Activated CD4-positive, alpha-beta T cell treated with anti-CD3 and anti-CD28 coated beads, Interleukin-2, amount 10 ng/mL, durations not matched to agents 24 days and 14 days (primary cell): Measurements from ENCODE around the gene UNC13D. TPM values are rescaled to one million over a fixed set of nuclear protein-coding genes. Genes with fewer than 3 reads are reported as not detected.
A peak's percentile ranks its signal among the peaks of the same experiment; 100 is the strongest.

Experiments used
- DNase-seq: peaks from one replicate; pipeline ENCODE4 v3.0.0; 2022
- H3K27ac Mint-ChIP-seq: one replicate; pipeline ENCODE4 v1.8.0; 2022; ENCODE audit warnings: mild to moderate bottlenecking, mixed read lengths
- H3K27me3 Mint-ChIP-seq: one replicate; pipeline ENCODE4 v1.8.0; 2022; ENCODE audit warnings: mixed read lengths
- H3K36me3 Mint-ChIP-seq: one replicate; pipeline ENCODE4 v1.8.0; 2022; ENCODE audit warnings: low read depth, mild to moderate bottlenecking, mixed read lengths
- H3K4me1 Mint-ChIP-seq: one replicate; pipeline ENCODE4 v1.8.0; 2021; ENCODE audit warnings: mixed read lengths
- H3K4me3 Mint-ChIP-seq: one replicate; pipeline ENCODE4 v1.8.0; 2022; ENCODE audit warnings: mild to moderate bottlenecking, moderate library complexity, mixed read lengths
- H3K9me3 Mint-ChIP-seq: one replicate; pipeline ENCODE4 v1.8.0; 2021; ENCODE audit warnings: mixed read lengths
- intact Hi-C: fragments of 100-400 bp; cut with micrococcal nuclease; formaldehyde crosslinking; loops from one replicate; pipeline ENCODE4 v1.15.1; 2023
- total RNA-seq: library from RNA; stranded (reverse); gene quantifications from 2 replicates; pipeline ENCODE4 v1.2.3, GENCODE V29; 2022

The UNC13D gene
- total RNA-seq, 1 donor from 2014 or later = 161 TPM

DNA sequence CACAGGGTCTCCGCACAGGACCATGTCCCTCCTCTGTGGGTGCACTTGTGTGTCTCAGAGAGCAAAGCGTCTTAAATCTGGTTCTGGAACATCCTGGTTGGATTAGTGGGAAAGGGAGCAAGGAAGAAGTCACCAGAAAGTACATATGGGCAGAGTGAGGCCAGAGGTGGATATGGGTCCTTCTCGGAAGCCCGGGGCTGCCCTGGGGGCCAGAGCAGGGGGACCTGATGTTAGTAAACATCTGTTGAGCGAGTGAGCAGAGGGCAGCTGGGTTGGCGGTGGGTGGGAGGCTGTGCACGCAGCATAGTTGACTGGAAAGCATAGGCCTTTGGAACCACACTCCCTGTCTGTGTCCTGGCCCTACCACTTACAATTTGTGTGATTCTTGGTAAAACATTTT lies 22.7 kb downstream of the UNC13D start:
- no peak overlapping the region for H3K4me3 Mint-ChIP-seq
- intact Hi-C loops = no loop called here
- H3K27ac Mint-ChIP-seq = peak overlapping the region; percentile 76
- H3K36me3 Mint-ChIP-seq = peaks cover 25% of the 10 kb centered on the region
- H3K4me1 Mint-ChIP-seq = peaks cover 8% of the 10 kb centered on the region
- no peaks in the 10 kb centered on the region for H3K9me3 Mint-ChIP-seq
- no peaks in the 10 kb centered on the region for H3K27me3 Mint-ChIP-seq
- DNase-seq = peak; percentile 55

DNA sequence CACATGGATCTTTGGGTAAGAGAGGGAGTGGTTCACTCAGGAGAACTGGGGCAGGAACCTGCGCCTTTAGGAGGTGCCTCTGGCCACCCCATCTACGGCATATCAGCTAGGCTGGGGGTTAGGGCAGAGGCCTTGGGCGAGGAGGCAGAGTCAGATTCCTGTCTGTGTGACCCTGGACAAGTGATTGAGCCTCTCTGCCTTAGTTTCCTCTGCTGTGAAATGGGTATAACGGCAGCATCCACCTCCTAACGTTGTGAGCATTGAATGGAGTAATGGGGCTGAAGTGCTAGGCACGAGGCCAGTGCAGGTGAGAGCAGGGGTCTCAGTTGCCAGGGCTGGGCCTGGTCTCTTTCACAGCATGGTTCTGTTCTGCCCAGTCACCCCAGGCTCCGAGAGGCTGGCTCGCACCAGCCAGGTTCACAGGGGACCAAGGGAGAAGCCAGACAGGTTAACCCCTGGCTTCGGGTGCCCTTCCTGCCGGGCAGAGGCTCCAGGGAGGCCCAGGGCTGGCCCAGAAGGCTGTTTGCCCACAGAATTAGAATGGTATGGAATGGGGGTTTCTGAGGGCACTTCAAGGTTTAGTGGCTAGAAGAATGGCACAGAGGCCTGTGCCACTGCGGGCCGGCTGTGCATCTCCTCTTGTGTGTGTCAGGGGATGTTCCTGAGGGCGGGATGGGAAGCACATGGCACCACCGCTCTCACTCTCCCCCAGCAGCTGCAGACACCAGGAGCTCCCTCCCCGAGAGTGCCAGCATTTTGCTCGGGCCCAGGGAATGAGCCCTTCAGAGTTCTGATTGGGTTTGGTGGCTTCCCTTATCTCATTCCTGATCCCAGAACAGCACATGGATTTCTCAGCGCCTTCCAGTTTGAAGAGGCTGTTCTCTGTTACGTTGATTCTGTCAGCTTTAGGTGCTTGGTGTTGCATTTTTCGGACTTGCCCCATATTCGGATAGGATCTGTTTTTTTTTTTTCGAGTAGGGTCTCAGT lies 23.8 kb downstream of the UNC13D start:
- Mint-ChIP-seq H3K27ac (no peak overlapping the region), H3K4me1 (peaks cover 8% of the 10 kb centered on the region), H3K27me3 (no peaks in the 10 kb centered on the region), H3K36me3 (peaks cover 25% of the 10 kb centered on the region), H3K9me3 (no peaks in the 10 kb centered on the region), H3K4me3 (no peak overlapping the region)
- DNase-seq = no peak
- intact Hi-C loops = no loop called here

DNA sequence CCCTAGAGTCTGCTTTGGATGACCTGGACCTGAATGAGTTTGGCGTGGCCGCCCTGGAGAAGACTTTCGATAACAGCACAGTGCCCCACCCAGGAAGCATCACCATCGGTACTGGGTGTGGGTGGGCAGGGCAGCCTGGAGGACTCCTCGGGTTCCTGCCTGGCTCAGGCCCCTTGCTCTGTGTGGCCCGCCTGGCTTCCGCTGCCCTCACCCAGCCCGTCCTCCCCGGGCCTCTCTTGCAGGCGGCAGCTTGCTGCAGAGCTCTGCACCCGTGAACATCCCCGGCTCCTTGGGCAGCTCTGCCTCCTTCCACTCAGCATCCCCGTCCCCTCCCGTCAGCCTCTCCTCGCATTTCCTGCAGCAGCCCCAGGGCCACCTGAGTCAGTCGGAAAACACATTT lies 24.5 kb downstream of the UNC13D start:
- intact Hi-C loops = no loop called here
- Mint-ChIP-seq H3K27ac (no peak overlapping the region), H3K4me3 (no peak overlapping the region), H3K27me3 (no peaks in the 10 kb centered on the region), H3K9me3 (no peaks in the 10 kb centered on the region), H3K36me3 (peaks cover 24% of the 10 kb centered on the region), H3K4me1 (peaks cover 8% of the 10 kb centered on the region)
- DNase-seq = no peak

DNA sequence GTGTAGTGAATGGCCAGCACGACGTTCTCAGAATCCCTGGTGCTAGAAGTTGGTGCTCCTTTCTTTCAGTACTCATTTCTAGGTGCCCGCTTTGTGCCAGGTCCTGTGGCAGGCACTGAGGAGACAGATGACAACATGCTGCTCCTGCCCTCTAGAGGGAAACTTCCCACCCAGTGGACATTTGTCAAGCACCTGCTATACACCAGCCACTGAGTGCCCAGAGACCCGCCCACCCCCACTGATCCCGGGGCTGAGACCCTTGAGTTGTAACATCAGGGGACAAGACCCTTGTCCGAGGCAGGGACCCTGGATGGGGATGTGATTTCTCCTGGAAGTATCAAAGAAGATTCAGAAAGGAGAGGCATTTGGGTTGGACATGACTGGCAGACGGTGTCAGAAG lies 25.1 kb downstream of the UNC13D start:
- H3K9me3 Mint-ChIP-seq = no peaks in the 10 kb centered on the region
- peaks cover 27% of the 10 kb centered on the region for H3K36me3 Mint-ChIP-seq
- intact Hi-C loops = no loop called here
- peak; percentile 55 for DNase-seq
- no peaks in the 10 kb centered on the region for H3K27me3 Mint-ChIP-seq
- peaks cover 8% of the 10 kb centered on the region for H3K4me1 Mint-ChIP-seq
- H3K4me3 Mint-ChIP-seq = no peak overlapping the region
- no peak overlapping the region for H3K27ac Mint-ChIP-seq

DNA sequence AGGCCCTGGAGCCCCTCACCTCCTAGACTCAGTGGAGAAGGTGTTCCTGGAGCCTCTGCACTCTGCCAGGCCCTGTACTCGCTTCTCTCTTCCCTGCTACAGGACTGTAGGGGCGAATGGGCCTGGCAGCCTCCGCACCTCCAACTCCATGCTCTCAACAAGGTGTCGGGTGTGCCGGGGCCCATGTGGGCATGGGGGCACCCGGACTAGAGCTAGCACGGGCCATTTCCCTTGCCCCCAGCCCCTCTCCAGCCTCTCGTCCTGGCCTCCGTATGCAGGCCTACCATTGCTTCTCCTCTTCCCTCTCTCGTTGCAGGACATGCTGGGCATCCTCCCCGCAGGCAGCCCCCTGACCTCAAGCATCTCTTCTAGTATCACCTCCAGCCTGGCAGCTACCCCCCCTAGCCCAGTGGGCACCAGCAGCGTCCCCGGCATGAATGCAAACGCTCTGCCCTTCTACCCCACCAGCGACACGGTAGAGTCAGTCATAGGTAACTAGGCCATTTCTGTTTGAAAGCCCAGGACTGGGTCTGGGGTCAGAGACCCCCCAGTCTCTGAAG lies 25.8 kb downstream of the UNC13D start:
- no peaks in the 10 kb centered on the region for H3K9me3 Mint-ChIP-seq
- peaks cover 8% of the 10 kb centered on the region for H3K4me1 Mint-ChIP-seq
- no peaks in the 10 kb centered on the region for H3K27me3 Mint-ChIP-seq
- H3K36me3 Mint-ChIP-seq = peaks cover 27% of the 10 kb centered on the region
- H3K27ac Mint-ChIP-seq = no peak overlapping the region
- intact Hi-C loops = no loop called here
- H3K4me3 Mint-ChIP-seq = no peak overlapping the region
- DNase-seq = no peak

DNA sequence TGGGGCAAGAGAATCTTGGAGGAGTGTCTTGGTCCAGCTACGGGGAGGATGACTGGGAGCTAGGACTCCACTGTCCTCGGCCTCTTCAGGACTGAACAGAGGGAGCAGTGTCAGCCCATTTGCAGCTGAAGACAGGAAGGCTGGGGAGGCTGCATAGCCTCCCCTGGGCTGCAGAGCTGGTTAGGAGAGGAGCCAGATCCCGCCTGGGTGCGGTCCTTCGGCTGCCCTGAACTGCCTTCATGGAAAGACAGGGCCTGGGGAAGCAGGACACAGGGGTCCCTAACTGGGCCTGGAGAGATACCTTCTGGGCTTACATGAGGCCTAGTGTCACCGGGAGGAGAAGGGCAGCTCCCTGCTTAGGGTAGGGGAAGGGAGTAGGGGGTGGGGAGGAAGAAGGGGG lies 26.6 kb downstream of the UNC13D start:
- H3K9me3 Mint-ChIP-seq = no peaks in the 10 kb centered on the region
- H3K4me3 Mint-ChIP-seq = no peak overlapping the region
- peaks cover 31% of the 10 kb centered on the region for H3K36me3 Mint-ChIP-seq
- intact Hi-C loops = no loop called here
- no peak overlapping the region for H3K27ac Mint-ChIP-seq
- peaks cover 8% of the 10 kb centered on the region for H3K4me1 Mint-ChIP-seq
- DNase-seq = no peak
- H3K27me3 Mint-ChIP-seq = no peaks in the 10 kb centered on the region

DNA sequence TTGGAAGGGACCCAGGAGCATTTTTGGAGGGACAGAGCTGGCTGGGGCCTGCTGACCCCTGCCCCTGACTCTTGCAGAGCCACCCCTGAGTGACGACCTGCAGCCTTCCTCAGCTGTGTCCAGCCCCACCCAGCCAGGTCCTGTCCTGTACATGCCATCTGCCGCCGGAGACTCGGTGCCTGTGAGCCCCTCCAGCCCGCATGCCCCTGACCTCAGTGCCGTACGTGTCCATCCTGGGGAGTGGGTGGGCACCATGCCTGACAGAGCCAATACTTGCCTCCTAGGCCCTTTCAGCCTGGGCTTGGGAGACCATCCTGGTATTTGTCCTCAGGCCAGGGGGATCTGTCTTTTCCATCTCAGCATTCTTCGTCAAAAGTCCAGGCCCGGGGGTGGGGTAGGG lies 27.5 kb downstream of the UNC13D start:
- Mint-ChIP-seq H3K36me3 (peaks cover 28% of the 10 kb centered on the region), H3K4me3 (no peak overlapping the region), H3K4me1 (peaks cover 3% of the 10 kb centered on the region), H3K27me3 (no peaks in the 10 kb centered on the region), H3K27ac (no peak overlapping the region), H3K9me3 (no peaks in the 10 kb centered on the region)
- DNase-seq = no peak
- intact Hi-C loops = no loop called here

DNA sequence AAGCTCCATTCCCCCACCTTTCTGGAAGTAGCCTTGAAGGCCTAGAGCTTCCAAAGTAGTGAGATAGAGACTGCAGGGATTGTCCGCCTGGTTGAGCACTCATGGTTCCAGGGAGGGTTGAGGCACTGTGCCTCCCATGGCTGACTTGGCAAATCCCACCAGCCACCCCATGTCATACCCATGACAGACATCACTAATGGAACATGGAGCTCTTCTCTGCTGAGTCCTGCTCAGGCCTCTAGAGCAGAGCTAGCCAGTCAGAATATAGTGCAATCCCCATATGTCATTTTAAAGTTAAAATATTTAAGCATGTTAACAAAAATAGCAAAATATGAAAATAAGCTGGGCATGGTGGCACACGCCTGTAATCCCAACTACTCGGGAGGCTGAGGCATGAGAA lies 28.8 kb downstream of the UNC13D start:
- intact Hi-C loops = no loop called here
- peaks cover 21% of the 10 kb centered on the region for H3K36me3 Mint-ChIP-seq
- H3K27ac Mint-ChIP-seq = no peak overlapping the region
- no peaks in the 10 kb centered on the region for H3K4me1 Mint-ChIP-seq
- no peaks in the 10 kb centered on the region for H3K27me3 Mint-ChIP-seq
- H3K9me3 Mint-ChIP-seq = no peaks in the 10 kb centered on the region
- H3K4me3 Mint-ChIP-seq = no peak overlapping the region
- DNase-seq = no peak

DNA sequence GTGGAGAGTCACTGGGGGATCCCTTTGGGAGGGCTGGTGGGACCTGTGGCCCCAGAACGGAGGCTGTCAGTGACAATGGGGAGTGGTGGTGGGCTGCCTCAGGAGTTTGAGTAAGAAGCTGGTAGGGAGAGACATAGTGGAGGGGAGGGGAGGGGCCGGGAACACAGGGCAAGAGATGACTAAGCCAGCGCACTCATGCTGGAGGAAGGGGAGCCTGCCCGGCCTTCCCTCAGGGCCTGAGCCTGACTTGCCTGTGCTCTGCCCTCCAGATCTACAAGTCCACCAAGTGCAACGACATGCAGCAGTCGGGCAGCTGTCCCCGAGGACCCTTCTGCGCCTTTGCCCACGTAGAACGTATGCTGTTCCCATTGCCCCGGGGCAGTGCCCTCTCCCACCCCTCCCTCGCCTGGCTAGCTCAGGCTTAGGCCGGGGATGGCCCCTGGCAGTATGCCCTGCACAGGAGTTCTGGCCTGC lies 29.3 kb downstream of the UNC13D start:
- peaks cover 21% of the 10 kb centered on the region for H3K36me3 Mint-ChIP-seq
- H3K27me3 Mint-ChIP-seq = no peaks in the 10 kb centered on the region
- H3K9me3 Mint-ChIP-seq = no peaks in the 10 kb centered on the region
- no peaks in the 10 kb centered on the region for H3K4me1 Mint-ChIP-seq
- DNase-seq = no peak
- no peak overlapping the region for H3K4me3 Mint-ChIP-seq
- intact Hi-C loops = no loop called here
- no peak overlapping the region for H3K27ac Mint-ChIP-seq

DNA sequence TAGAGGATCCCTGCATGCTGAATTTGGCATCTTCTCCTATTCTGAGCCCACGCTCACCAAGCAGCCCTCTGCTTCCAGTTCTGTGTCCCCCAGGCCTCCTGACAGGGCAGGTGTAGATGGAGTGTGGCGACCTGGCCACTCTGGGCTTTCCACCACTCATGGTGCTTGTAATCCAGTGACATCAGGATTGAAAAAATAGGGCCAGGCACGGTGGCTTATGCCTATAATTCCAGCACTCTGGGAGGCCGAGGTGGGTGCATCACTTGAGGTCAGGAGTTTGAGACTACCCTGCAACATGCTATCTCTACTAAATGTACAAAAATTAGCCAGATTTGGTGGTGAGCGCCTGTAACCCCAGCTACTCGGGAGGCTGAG lies 30.2 kb downstream of the UNC13D start:
- intact Hi-C loops = no loop called here

DNA sequence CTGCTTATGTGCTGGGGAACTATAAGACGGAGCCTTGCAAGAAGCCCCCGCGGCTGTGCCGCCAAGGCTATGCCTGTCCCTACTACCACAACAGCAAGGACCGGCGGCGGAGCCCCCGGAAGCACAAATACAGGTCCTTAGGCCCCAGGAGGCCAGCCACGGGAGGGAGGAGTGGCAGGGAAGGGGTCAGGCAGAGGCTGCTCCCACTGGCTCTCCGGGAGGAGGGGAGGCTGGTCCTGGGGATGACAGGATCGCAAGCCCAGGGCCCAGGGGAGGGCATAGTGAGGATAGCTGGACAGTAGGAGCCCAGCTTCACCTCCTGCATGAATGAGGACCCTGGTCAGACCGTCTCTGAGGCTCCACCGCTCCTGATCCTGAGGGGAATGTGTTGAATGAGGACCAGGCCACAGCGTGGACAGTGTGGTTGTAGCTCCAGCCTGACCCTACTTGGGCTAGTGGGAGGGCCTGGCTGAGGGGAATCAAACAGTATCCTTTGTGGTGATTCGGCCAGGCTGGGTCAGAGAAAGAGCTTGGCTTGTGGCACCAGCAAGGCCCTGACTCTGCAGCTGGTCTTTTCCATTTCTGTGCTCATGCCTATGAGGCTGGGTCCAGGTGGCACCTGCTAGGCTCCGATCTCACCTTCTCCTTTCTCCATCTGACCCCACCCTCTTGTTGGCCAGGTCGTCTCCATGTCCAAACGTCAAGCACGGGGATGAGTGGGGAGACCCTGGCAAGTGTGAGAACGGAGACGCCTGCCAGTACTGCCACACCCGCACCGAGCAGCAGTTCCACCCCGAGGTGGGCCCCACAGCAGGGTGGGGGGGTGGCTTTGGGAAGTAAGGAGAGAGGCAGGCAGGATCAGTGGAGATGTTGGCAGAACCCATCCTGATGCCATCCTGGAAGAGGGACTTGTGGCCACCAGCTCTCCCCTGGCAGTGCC lies 30.9 kb downstream of the UNC13D start:
- intact Hi-C loops = no loop called here
- Mint-ChIP-seq H3K27me3 (no peaks in the 10 kb centered on the region), H3K4me3 (no peak overlapping the region), H3K36me3 (peaks cover 14% of the 10 kb centered on the region), H3K27ac (no peak overlapping the region), H3K4me1 (peaks cover 5% of the 10 kb centered on the region), H3K9me3 (no peaks in the 10 kb centered on the region)
- no peak for DNase-seq

More for the DNA sequence above, 30.2 kb downstream of the UNC13D start:
- H3K27ac Mint-ChIP-seq = no peak overlapping the region
- H3K36me3 Mint-ChIP-seq = peaks cover 19% of the 10 kb centered on the region
- H3K4me3 Mint-ChIP-seq = no peak overlapping the region
- no peak for DNase-seq
- H3K9me3 Mint-ChIP-seq = no peaks in the 10 kb centered on the region
- H3K27me3 Mint-ChIP-seq = no peaks in the 10 kb centered on the region
- peaks cover 1% of the 10 kb centered on the region for H3K4me1 Mint-ChIP-seq

DNA sequence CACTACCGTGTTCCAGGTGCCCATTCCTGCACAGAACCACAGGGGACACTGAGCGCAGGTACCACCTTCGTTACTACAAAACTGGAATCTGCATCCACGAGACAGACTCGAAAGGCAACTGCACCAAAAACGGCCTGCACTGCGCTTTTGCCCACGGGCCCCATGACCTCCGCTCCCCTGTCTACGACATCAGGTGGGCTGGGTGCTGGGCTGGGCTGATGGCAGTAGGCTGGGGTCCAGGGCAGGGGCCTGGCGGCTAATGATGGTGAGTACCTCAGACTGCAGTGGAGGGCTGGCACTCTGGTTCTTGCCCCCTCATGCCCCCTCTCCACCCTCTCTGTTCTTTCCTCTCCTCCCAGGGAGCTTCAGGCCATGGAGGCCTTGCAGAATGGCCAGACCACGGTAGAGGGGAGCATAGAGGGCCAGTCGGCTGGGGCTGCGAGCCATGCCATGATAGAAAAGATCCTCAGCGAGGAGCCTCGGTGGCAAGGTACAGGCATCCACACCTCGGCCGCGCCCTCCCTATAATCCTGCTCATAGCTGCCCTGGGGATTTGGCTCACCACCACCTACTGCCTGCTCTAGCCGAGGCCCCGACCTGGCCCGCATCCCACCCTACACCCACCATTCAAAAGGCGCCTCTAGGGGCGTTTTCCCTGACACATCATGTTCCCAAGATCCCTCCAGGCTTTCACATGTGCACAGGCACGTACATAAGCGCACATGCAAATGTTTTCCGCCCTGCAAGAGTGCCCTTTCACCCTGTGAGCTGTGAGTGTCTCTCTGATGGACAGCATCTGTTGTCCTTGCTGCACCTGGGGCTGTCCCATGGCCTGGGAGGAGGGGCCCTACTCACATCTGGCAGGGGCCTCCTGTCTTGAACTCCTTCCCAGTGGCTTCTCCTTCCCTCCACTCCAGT lies 31.8 kb downstream of the UNC13D start:
- intact Hi-C loops = no loop called here
- no peak for DNase-seq
- no peaks in the 10 kb centered on the region for H3K9me3 Mint-ChIP-seq
- H3K27ac Mint-ChIP-seq = no peak overlapping the region
- peaks cover 5% of the 10 kb centered on the region for H3K4me1 Mint-ChIP-seq
- no peaks in the 10 kb centered on the region for H3K27me3 Mint-ChIP-seq
- H3K36me3 Mint-ChIP-seq = peaks cover 11% of the 10 kb centered on the region
- no peak overlapping the region for H3K4me3 Mint-ChIP-seq

DNA sequence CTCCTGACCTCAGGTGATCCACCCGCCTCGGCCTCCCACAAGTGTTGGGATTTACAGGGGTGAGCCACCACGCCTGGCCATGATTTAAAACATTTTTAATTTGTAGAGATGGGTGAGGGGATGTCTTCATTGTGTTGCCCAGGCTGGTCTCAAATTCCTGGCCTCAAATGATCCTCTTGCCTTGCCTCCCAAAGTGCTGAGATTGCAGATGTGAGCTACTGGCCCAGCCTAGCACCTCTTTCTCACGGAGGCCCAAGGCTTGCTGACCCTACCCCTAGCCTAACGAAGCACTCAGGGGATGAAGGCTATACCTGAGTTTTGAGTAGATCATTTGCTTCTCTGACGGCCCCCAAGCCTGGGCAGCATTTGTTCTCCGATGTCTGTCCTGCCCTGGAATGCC lies 33.0 kb downstream of the UNC13D start:
- H3K27me3 Mint-ChIP-seq = no peaks in the 10 kb centered on the region
- intact Hi-C loops = no loop called here

More for the DNA sequence above, 33.0 kb downstream of the UNC13D start:
- DNase-seq = no peak
- H3K27ac Mint-ChIP-seq = no peak overlapping the region
- no peak overlapping the region for H3K4me3 Mint-ChIP-seq
- no peaks in the 10 kb centered on the region for H3K9me3 Mint-ChIP-seq
- peaks cover 11% of the 10 kb centered on the region for H3K36me3 Mint-ChIP-seq
- peaks cover 5% of the 10 kb centered on the region for H3K4me1 Mint-ChIP-seq
